ENCODE data around the gene WFDC9.

The WFDC9 gene

DNA sequence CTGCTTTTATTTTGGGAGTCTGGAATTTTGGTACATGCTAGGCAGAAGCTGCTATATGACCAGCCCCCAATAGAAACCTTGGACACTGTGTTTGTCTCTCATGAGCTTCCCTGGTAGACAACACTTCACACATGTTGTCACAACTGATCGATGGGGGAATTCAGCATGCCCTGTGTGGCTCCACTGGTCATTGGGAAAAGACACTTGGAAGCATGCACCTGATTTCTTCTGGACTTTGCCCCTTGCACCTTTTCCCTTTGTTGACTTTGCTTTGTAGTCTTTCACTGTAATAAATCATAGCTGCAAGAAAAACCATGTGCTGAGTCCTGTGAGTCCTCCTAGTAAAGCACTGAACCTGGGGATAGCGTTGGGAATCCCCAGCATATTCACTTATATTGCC lies 9.5 kb downstream of the WFDC9 start:
- no peak for DNase-seq (ENCODE audit: low read depth)
- TF ChIP-seq, protein P1, sequence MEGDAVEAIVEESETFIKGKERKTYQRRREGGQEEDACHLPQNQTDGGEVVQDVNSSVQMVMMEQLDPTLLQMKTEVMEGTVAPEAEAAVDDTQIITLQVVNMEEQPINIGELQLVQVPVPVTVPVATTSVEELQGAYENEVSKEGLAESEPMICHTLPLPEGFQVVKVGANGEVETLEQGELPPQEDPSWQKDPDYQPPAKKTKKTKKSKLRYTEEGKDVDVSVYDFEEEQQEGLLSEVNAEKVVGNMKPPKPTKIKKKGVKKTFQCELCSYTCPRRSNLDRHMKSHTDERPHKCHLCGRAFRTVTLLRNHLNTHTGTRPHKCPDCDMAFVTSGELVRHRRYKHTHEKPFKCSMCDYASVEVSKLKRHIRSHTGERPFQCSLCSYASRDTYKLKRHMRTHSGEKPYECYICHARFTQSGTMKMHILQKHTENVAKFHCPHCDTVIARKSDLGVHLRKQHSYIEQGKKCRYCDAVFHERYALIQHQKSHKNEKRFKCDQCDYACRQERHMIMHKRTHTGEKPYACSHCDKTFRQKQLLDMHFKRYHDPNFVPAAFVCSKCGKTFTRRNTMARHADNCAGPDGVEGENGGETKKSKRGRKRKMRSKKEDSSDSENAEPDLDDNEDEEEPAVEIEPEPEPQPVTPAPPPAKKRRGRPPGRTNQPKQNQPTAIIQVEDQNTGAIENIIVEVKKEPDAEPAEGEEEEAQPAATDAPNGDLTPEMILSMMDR (IDR thresholded peaks at IDR 0.05; ENCODE audit: low read depth, low read length, missing control alignments) = no peak
- no peak overlapping the region for H3K4me3 ChIP-seq (ENCODE audit: low read depth, low read length)

DNA sequence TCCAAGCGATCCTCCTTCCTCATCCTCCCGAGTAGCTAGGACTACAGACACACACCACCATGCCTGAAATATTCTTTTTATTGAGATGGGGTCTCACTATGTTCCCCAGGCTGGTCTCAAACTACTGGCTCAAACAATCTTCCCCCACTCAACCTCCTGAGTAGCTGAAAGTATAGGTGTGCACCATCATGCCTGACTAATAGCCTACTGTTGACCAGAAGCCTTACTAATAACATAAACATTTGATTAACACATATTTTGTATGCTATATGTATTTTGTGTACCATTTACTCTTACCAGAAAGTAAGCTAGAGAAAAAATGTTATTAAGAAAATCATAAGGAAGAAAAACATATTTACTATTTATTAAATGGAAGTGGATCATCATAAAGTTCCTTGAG lies 13.5 kb downstream of the WFDC9 start:
- DNase-seq (ENCODE audit: low read depth) = no peak
- TF ChIP-seq, protein P1 (IDR thresholded peaks at IDR 0.05; ENCODE audit: low read depth, low read length, missing control alignments) = no peak
- no peak overlapping the region for H3K4me3 ChIP-seq (ENCODE audit: low read depth, low read length)

GRCh38 chr20:45612314-45612713 lies 18.8 kb downstream of the WFDC9 start:
- DNase-seq (ENCODE audit: low read depth) = no peak
- TF ChIP-seq, protein P1 (IDR thresholded peaks at IDR 0.05; ENCODE audit: low read depth, low read length, missing control alignments) = no peak
- no peak overlapping the region for H3K4me3 ChIP-seq (ENCODE audit: low read depth, low read length)

DNA sequence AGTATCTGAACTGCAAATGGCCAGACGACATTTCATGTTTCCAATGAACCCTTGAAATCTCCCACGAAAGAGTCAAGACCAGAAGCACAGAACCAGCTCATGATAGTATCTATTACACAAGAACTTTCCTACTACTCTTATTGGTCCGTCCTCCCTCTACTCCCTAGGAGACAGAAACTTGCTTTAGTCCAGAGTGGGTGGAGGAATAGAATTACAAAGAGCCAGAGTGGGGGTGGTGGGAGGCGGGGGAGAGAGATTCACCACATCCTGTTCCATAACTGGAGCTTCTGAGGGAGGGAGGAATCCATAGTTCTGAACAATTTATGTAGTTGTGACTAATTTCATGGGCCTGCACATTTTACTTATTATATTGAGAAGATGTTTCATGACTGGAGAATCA lies 20.0 kb downstream of the WFDC9 start:
- DNase-seq (ENCODE audit: low read depth) = no peak
- no peak overlapping the region for H3K4me3 ChIP-seq (ENCODE audit: low read depth, low read length)
- TF ChIP-seq, protein P1 (IDR thresholded peaks at IDR 0.05; ENCODE audit: low read depth, low read length, missing control alignments) = no peak

DNA sequence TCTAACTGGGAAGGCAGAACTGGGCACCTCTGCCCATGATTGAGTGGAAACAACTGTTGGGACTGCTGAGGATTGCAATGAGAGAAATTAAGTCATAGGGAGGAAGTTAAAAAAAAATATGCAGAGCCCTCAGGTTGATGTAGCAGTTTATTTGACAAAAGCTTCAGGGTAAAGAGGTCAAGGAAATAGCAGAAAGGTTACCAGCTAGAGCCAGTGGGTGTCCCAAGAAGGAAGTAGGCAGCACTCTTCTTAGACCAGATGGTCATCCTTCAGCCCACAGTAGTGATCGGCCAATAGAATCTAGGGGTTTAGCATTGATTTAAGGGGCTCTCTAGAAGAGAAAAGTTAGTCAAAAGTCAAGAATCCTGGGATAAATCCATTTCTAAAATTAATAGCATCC lies 23.3 kb downstream of the WFDC9 start:
- H3K4me3 ChIP-seq (ENCODE audit: low read depth, low read length) = no peak overlapping the region
- TF ChIP-seq, protein P1 (IDR thresholded peaks at IDR 0.05; ENCODE audit: low read depth, low read length, missing control alignments) = no peak
- DNase-seq (ENCODE audit: low read depth) = no peak

DNA sequence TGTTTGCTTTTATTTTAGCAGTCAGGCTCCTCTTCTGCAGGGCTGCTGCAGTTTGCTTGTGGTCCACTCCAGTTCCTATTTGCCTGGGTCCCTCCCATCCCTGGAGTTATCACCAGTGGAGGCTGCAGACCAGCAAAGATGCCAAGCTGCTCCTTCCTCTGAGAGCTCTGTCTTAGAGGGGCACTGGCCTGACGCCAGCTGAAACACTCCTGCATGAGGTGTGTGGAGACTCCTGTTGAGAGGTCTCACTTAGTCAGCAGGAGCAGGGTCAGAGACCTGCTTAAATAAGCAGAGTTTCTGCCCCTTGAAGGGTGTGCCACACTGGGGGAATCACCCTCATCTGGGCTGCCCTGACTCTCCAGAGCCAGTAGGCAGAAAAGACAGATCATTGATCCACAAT lies 35.8 kb downstream of the WFDC9 start:
- DNase-seq (ENCODE audit: low read depth) = no peak
- H3K4me3 ChIP-seq (ENCODE audit: low read depth, low read length) = no peak overlapping the region
- TF ChIP-seq, protein P1 (IDR thresholded peaks at IDR 0.05; ENCODE audit: low read depth, low read length, missing control alignments) = no peak

DNA sequence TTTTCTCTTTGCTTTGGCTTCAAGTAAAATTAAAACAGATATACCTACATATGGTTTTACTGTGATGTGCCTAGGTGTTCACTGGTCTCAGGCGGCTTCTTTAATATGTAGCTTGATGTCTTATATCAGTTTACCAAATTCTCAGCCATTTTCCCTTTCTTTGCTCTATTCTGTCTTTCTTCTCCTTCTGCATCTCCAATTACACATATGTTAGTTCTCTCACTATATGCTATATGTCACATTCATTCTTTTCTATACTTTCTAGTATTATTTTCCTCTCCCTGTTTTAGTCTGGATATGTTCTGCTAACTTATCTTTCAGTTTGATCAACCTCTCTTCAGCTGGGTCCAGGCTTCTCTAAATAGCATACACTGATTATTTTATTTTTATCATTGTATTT lies 37.6 kb downstream of the WFDC9 start:
- TF ChIP-seq, protein P1 (IDR thresholded peaks at IDR 0.05; ENCODE audit: low read depth, low read length, missing control alignments) = no peak
- no peak overlapping the region for H3K4me3 ChIP-seq (ENCODE audit: low read depth, low read length)
- DNase-seq (ENCODE audit: low read depth) = no peak

Data from GM12864 (cell line).